ENCODE measurements around the gene TJP2. TPM values are rescaled to one million over a fixed set of nuclear protein-coding genes. Genes with fewer than 3 reads are reported as not detected.

The TJP2 gene
- total RNA-seq, 2 experiments from 2014 or later, result 12.9 to 15.3 TPM

GRCh38 chr9:69308206-69308931 lies 134.3 kb downstream of the TJP2 start:
- H3K27ac Mint-ChIP-seq, result no peak overlapping the region
- ChIA-PET CTCF (no interaction called here), POLR2A (no interaction called here)
- peaks cover 9% of the 10 kb centered on the region for H3K27me3 Mint-ChIP-seq
- intact Hi-C loops (cut with micrococcal nuclease), result no loop called here
- H3K36me3 Mint-ChIP-seq, result peaks cover 2% of the 10 kb centered on the region
- peaks cover 17% of the 10 kb centered on the region for H3K9me3 Mint-ChIP-seq
- no peak overlapping the region for H3K4me3 Mint-ChIP-seq
- no peak for DNase-seq
- H3K4me1 Mint-ChIP-seq (ENCODE audit: low read depth), result no peaks in the 10 kb centered on the region

- intact Hi-C loops (cut with micrococcal nuclease), result no loop called here
- Mint-ChIP-seq H3K27me3 (peaks cover 10% of the 10 kb centered on the region), H3K36me3 (peaks cover 6% of the 10 kb centered on the region), H3K4me1 (ENCODE audit: low read depth) (peaks cover 4% of the 10 kb centered on the region), H3K4me3 (no peak overlapping the region), H3K9me3 (peaks cover 27% of the 10 kb centered on the region), H3K27ac (no peak overlapping the region)
- ChIA-PET POLR2A (no interaction called here), CTCF (no interaction called here)
- DNase-seq, result no peak
Measured at GRCh38 chr9:69313175-69313574, 139.1 kb downstream of the TJP2 start.

- Mint-ChIP-seq H3K27ac (no peak overlapping the region), H3K4me3 (no peak overlapping the region)
- no peak for DNase-seq
Measured at GRCh38 chr9:69314547-69314946, 140.5 kb downstream of the TJP2 start.

GRCh38 chr9:69317081-69317480 lies 143.0 kb downstream of the TJP2 start:
- CTCF ChIA-PET, result no interaction called here
- H3K4me1 Mint-ChIP-seq (ENCODE audit: low read depth), result peaks cover 6% of the 10 kb centered on the region

More at GRCh38 chr9:69314547-69314946, 140.5 kb downstream of the TJP2 start:
- H3K27me3 Mint-ChIP-seq, result peaks cover 10% of the 10 kb centered on the region
- intact Hi-C loops (cut with micrococcal nuclease), result no loop called here
- ChIA-PET CTCF (no interaction called here), POLR2A (no interaction called here)
- H3K4me1 Mint-ChIP-seq (ENCODE audit: low read depth), result peaks cover 6% of the 10 kb centered on the region
- H3K9me3 Mint-ChIP-seq, result peaks cover 27% of the 10 kb centered on the region
- H3K36me3 Mint-ChIP-seq, result peaks cover 6% of the 10 kb centered on the region

GRCh38 chr9:69317894-69318293 lies 143.8 kb downstream of the TJP2 start:
- POLR2A ChIA-PET, result no interaction called here
- peaks cover 6% of the 10 kb centered on the region for H3K4me1 Mint-ChIP-seq (ENCODE audit: low read depth)
- no peak overlapping the region for H3K27ac Mint-ChIP-seq
- peaks cover 13% of the 10 kb centered on the region for H3K27me3 Mint-ChIP-seq
- H3K9me3 Mint-ChIP-seq, result peaks cover 16% of the 10 kb centered on the region
- CTCF ChIA-PET, result no interaction called here
- H3K4me3 Mint-ChIP-seq, result no peak overlapping the region
- DNase-seq, result peak; percentile 47
- intact Hi-C loops (cut with micrococcal nuclease), result no loop called here
- H3K36me3 Mint-ChIP-seq, result peaks cover 4% of the 10 kb centered on the region

More at GRCh38 chr9:69317081-69317480, 143.0 kb downstream of the TJP2 start:
- Mint-ChIP-seq H3K9me3 (peaks cover 24% of the 10 kb centered on the region), H3K27me3 (peaks cover 9% of the 10 kb centered on the region), H3K4me3 (no peak overlapping the region), H3K27ac (no peak overlapping the region), H3K36me3 (peaks cover 6% of the 10 kb centered on the region)
- no peak for DNase-seq
- intact Hi-C loops (cut with micrococcal nuclease), result no loop called here
- POLR2A ChIA-PET, result no interaction called here

- no peak for DNase-seq
- peaks cover 6% of the 10 kb centered on the region for H3K4me1 Mint-ChIP-seq (ENCODE audit: low read depth)
- no peak overlapping the region for H3K27ac Mint-ChIP-seq
- H3K4me3 Mint-ChIP-seq, result no peak overlapping the region
- no peaks in the 10 kb centered on the region for H3K9me3 Mint-ChIP-seq
- ChIA-PET POLR2A (no interaction called here), CTCF (interaction anchor here (0.6 to 1.4 kb wide), 2 partner anchors 10 to 22 kb away, joined by 3 read pairs; no protein-coding TSS in a partner anchor)
- intact Hi-C loops (cut with micrococcal nuclease), result no loop called here
- H3K36me3 Mint-ChIP-seq, result no peaks in the 10 kb centered on the region
- peaks cover 20% of the 10 kb centered on the region for H3K27me3 Mint-ChIP-seq
Measured at GRCh38 chr9:69319324-69320025, 145.4 kb downstream of the TJP2 start.

- ChIA-PET CTCF (no interaction called here), POLR2A (no interaction called here)
- H3K36me3 Mint-ChIP-seq, result no peaks in the 10 kb centered on the region
- H3K27ac Mint-ChIP-seq, result no peak overlapping the region
- intact Hi-C loops (cut with micrococcal nuclease), result no loop called here
- DNase-seq, result no peak
- H3K9me3 Mint-ChIP-seq, result no peaks in the 10 kb centered on the region
- H3K4me3 Mint-ChIP-seq, result no peak overlapping the region
- peaks cover 35% of the 10 kb centered on the region for H3K27me3 Mint-ChIP-seq
- peaks cover 16% of the 10 kb centered on the region for H3K4me1 Mint-ChIP-seq (ENCODE audit: low read depth)
Measured at GRCh38 chr9:69322256-69322655, 148.2 kb downstream of the TJP2 start.

GRCh38 chr9:69323861-69324260 lies 149.8 kb downstream of the TJP2 start:
- Mint-ChIP-seq H3K36me3 (no peaks in the 10 kb centered on the region), H3K27ac (no peak overlapping the region), H3K27me3 (peaks cover 38% of the 10 kb centered on the region), H3K4me3 (no peak overlapping the region), H3K9me3 (no peaks in the 10 kb centered on the region), H3K4me1 (ENCODE audit: low read depth) (peaks cover 9% of the 10 kb centered on the region)
- CTCF ChIA-PET, result interaction anchor here (0.6 kb wide), 1 partner anchor 1364 kb away, joined by 4 read pairs; no protein-coding TSS in a partner anchor
- no peak for DNase-seq
- intact Hi-C loops (cut with micrococcal nuclease), result no loop called here
- POLR2A ChIA-PET, result no interaction called here

Other genes with a start within 250 kb of the TJP2 start
- not detected for gene PRKACG, start 160.2 kb upstream of the TJP2 start, total RNA-seq
- 10 to 100 TPM; 14.1 to 15.2 TPM for gene FXN, start 138.5 kb upstream of the TJP2 start, total RNA-seq
- under 1 TPM in 1 of 2 experiments, not detected in 1; 0.07 TPM for gene ENTREP1, start 150.9 kb downstream of the TJP2 start, total RNA-seq

All from activated CD4-positive, alpha-beta memory T cell treated with anti-CD3 and anti-CD28 coated beads for 36 hours (primary cell).